ENCODE measurements around the gene SIPA1L2. TPM values are rescaled to one million over a fixed set of nuclear protein-coding genes. Genes with fewer than 3 reads are reported as not detected.

Gene SIPA1L2
- total and polyA plus RNA-seq, 2 experiments from 2014 or later: 4.1 to 17.0 TPM

DNA sequence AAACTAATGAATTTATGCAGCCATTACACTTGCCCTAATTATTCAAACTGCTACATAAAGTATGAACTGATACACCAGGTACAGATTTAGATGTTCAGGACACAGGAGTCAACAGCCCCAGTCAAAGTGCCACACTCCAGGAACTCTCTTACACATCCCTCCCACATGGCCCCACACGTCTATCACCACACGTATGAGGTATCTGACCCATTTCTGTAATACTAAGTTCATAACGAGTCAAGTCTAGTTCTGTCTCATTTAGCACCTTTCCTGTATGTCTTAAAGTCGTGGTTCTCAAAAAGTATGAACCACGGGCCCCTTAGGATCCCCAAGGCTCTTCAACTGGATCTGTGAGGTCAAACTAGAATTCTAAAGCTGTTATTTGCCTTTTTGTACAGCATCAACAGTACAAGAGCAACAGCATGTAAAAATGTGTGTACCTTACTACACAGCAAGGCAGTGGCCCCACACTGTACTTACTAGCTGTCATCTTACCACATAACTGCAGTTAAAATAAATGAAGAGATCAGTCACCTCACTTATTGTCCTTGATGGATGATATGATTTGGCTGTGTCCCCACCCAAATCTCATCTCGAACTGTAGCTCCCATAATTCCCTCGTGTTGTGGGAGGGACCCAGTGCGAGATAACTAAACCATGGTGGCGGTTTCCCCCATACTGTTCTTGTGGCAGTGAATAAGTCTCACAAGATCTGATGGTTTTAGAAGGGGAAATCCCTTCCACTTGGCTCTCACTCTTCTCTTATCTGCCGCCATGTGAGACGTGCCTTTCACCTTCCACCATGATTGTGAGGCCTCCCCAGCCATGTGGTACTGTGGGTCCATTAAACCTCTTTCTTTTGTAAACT is 42.6 kb downstream of the SIPA1L2 start:
- no peaks in the 10 kb centered on the region for H3K27me3 Mint-ChIP-seq (ENCODE audit: insufficient read depth, low read depth, poor library complexity)

More for the DNA sequence above, 42.6 kb downstream of the SIPA1L2 start:
- H3K36me3 ChIP-seq (ENCODE audit: insufficient read depth): no peaks in the 10 kb centered on the region
- no peak overlapping the region for H3K4me3 ChIP-seq
- peaks cover 8% of the 10 kb centered on the region; the same call in 1 of the 2 replicates for H3K4me1 ChIP-seq (ENCODE audit: insufficient read depth)
- Mint-ChIP-seq H3K36me3 (ENCODE audit: low read depth) (no peaks in the 10 kb centered on the region), H3K4me3 (no peak overlapping the region), H3K27ac (no peak overlapping the region), H3K9me3 (no peaks in the 10 kb centered on the region), H3K4me1 (peaks cover 10% of the 10 kb centered on the region; the same call in 2 of the 3 replicates)
- TF ChIP-seq JUNB (IDR thresholded peaks at IDR 0.05; ENCODE audit: unreplicated experiment) (no peak), POLR2AphosphoS5 (IDR thresholded peaks at IDR 0.05; ENCODE audit: low read depth) (no peak), EZH2phosphoT487 (IDR thresholded peaks at IDR 0.05; ENCODE audit: unreplicated experiment) (no peak), STAT1 (IDR thresholded peaks at IDR 0.05; ENCODE audit: unreplicated experiment) (no peak), ZNF114 (CRISPR knock-in tag; IDR thresholded peaks at IDR 0.05) (no peak)
- TF ChIP-seq, protein P1, sequence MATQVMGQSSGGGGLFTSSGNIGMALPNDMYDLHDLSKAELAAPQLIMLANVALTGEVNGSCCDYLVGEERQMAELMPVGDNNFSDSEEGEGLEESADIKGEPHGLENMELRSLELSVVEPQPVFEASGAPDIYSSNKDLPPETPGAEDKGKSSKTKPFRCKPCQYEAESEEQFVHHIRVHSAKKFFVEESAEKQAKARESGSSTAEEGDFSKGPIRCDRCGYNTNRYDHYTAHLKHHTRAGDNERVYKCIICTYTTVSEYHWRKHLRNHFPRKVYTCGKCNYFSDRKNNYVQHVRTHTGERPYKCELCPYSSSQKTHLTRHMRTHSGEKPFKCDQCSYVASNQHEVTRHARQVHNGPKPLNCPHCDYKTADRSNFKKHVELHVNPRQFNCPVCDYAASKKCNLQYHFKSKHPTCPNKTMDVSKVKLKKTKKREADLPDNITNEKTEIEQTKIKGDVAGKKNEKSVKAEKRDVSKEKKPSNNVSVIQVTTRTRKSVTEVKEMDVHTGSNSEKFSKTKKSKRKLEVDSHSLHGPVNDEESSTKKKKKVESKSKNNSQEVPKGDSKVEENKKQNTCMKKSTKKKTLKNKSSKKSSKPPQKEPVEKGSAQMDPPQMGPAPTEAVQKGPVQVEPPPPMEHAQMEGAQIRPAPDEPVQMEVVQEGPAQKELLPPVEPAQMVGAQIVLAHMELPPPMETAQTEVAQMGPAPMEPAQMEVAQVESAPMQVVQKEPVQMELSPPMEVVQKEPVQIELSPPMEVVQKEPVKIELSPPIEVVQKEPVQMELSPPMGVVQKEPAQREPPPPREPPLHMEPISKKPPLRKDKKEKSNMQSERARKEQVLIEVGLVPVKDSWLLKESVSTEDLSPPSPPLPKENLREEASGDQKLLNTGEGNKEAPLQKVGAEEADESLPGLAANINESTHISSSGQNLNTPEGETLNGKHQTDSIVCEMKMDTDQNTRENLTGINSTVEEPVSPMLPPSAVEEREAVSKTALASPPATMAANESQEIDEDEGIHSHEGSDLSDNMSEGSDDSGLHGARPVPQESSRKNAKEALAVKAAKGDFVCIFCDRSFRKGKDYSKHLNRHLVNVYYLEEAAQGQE (IDR thresholded peaks at IDR 0.05; ENCODE audit: unreplicated experiment): no peak
- TF ChIP-seq, protein P2, sequence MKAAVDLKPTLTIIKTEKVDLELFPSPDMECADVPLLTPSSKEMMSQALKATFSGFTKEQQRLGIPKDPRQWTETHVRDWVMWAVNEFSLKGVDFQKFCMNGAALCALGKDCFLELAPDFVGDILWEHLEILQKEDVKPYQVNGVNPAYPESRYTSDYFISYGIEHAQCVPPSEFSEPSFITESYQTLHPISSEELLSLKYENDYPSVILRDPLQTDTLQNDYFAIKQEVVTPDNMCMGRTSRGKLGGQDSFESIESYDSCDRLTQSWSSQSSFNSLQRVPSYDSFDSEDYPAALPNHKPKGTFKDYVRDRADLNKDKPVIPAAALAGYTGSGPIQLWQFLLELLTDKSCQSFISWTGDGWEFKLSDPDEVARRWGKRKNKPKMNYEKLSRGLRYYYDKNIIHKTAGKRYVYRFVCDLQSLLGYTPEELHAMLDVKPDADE (IDR thresholded peaks at IDR 0.05): no peak
- TF ChIP-seq, protein P3, sequence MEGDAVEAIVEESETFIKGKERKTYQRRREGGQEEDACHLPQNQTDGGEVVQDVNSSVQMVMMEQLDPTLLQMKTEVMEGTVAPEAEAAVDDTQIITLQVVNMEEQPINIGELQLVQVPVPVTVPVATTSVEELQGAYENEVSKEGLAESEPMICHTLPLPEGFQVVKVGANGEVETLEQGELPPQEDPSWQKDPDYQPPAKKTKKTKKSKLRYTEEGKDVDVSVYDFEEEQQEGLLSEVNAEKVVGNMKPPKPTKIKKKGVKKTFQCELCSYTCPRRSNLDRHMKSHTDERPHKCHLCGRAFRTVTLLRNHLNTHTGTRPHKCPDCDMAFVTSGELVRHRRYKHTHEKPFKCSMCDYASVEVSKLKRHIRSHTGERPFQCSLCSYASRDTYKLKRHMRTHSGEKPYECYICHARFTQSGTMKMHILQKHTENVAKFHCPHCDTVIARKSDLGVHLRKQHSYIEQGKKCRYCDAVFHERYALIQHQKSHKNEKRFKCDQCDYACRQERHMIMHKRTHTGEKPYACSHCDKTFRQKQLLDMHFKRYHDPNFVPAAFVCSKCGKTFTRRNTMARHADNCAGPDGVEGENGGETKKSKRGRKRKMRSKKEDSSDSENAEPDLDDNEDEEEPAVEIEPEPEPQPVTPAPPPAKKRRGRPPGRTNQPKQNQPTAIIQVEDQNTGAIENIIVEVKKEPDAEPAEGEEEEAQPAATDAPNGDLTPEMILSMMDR (conservative IDR thresholded peaks at IDR 0.05; ENCODE audit: low read depth in 2 of 2): no peak
- no peaks in the 10 kb centered on the region for H3F3A ChIP-seq (replicated peaks; ENCODE audit: low read depth)
- no peak overlapping the region for H3K4me2 ChIP-seq
- H3K27me3 ChIP-seq (ENCODE audit: insufficient read depth): no peaks in the 10 kb centered on the region
- no peaks in the 10 kb centered on the region for H3K79me2 ChIP-seq (replicated peaks; ENCODE audit: insufficient read depth)
- DNase-seq (ENCODE audit: low spot score) (no peak), ATAC-seq (no peak)
- no peak overlapping the region for H3K27ac ChIP-seq (ENCODE audit: low read depth)
- no peaks in the 10 kb centered on the region for H3K9me2 ChIP-seq (ENCODE audit: insufficient read depth)
- no peak overlapping the region for H2AFZ ChIP-seq
- H4K20me1 ChIP-seq (replicated peaks; ENCODE audit: insufficient read depth): no peaks in the 10 kb centered on the region; the same call in 1 of the 2 replicates

Measured in GM23338 (cell line).